GM21447 (cell line): ENCODE data around the gene GLUL.
"Not testable (repeated sequence)": the region's sequence is repeated elsewhere in the genome, so short reads cannot be mapped to it uniquely, and the experiment has no call there.

Experiments
- ATAC-seq: cut with Tn5 transposase; IDR thresholded peaks from one replicate; pipeline ENCODE4 v1.9.1; 2021; ENCODE audit not compliant: unreplicated experiment

The GLUL gene

DNA sequence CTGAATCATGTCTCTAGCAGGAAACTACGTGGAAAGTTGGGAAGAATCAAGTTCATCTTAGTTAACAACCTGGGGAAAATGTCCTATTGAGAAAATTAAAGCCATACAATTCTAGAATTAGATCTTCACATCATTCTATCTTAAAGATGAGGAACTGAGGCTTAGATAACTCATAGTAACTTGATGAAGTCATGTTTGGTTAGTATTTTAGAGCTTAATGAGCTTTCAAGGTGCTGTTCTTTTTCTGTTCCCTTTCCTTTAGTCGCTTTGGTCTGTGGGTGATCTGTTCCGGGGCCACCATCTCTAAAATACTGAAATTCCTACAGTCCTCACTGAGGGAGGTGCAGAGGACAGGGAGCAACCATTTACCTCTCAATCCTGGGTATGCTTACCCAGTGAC is 4.3 kb upstream of the GLUL start:
- no peak for ATAC-seq

DNA sequence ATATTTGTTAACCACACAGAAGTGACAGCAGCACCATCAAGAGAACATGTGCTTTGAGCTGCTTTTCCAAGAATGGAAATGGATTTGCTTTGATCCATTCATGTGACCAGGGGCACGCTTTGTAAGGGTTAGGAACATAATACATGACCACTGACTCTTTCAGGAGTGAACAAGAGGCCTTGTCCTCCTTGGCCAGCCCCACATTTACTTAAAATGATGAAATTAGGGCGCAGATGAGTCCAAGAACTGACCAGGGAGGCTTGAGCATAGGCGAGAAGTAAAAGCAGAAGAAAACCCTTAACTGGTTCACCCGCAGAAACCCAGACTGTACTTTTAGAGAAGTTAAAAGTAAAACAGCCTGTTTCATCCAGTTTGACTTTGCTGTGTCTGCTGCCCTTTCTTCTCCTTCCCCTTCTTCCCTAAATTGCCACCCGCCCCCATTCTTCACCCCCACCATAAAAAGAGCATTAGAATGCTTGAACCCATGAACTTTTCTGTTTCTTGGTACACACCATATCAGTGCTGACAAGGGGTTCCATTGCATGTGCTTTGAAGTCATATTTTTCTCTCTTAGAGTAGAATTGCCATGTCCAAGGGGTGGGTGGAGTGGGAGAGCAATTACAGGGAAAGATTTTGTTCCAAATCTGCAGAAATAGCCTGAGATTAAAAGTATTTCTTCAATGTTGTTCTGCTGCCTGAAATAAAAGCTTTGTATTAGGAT is 2.6 kb upstream of the GLUL start:
- no peak for ATAC-seq

DNA sequence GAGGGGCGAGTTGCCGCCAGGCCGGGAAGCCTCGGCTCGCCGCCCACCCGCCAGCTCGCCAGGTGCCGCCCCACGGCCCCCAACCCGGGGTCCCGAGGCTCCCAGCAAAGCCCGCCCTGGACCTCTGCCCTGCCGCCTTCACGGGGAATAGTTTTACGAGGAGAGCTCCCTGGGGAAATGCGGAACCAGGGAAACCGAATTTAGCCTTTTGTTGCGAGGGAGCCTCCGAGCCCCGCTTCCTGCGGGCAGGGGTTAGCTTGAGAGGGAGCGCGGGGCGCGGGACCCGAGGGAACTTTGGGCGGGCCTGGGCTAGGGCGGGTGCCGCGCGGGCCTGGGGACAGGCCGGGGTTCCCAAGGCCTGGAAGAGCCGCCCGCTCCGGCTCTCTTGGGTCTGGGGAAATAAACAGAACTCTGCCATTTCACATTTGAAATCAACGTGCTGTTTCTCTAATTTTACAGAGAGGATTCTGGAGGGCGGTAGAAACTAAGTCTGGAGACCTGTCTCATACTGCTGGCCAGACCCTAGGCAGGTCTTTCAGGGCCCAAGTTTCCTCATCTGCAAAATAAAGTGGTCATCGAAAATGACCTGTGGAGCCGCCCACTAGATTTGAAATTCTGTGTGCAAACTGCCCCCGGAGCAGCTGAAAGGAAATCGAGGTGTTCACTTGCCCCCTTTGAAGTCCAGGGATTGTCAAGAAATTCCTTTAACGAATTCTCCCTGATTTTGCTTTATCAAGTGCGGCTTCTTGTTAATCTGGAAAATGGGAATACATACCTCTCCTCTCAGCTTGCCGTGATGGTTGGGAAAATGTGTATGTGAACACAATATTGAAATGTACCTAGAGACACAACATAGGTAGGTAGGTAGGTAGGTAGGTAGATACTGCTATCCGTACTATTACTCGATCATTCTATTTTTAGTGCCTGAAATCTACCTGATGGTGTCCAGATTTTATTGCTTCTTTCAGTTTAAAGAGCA is 749 bp upstream of the GLUL start:
- ATAC-seq = peak; percentile 14

DNA sequence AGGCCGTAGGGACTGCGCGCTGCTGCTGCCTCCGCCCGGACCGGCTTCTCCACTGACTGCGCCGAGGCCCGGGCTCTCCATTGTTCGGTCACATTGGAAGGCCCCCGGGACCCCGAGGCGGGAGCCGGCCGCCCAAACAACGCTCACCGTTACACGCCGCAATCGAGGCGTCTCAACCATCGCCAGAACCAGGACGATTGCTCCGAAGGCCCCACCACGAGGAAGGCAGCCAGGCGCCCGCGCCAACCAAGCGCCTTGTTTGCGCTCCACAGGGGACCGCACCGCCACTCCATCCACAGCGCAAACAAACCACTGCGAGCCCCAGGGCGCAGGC is 595 bp downstream of the GLUL start:
- ATAC-seq = peak; percentile 7

DNA sequence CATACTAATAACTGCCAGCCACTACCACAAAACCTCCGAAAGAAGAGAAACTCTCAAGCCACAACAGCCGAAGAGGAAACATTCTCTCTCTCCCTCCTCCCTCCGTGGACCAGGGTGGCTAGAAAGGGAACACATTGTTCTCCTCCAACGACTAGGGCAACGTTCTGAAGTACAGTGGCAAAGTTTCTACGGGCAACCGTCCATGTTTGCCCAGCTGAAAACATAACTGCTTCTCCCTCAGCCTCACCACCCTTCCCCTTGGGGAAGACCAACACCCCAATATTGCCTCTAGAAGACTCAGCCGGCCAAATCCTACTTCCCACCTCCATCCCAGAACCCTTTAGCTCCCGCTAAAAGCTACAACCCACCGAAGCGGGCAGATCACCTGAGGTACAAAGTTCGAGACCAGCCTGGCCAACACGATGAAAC is 2.0 kb downstream of the GLUL start:
- no peak for ATAC-seq

DNA sequence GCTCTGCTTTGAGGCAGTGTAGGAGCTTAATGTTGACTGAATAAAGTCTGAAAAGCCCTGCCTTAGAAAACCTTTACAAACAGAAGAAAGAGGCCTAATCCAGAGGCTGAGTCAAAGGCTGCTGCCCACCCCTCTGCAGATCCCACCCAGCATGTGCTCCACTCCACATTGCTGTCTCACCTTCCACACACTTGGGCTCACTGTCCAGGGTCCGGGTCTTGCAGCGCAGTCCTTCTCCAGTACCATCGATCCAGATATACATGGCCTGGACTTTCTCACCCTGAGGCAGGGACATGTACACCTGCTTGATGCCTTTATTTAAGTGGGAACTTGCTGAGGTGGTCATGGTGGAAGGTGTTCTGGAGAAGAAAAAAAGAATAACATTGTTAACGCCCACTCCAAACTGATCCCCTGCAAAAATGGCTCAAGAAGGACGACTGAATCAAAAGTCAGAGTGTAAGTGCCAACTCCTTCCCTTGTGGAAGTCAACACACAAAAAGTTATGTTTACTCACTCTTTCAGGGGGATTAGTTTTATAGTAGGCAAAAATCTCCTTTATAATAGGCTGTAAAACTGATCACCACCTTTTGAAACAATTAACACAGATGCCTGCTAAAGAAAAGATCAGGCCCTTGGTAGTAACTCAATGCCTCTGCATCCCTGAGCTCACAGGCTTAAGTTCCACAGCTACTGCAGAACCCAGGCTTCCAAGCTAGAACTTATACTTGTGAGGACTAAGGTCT is 3.0 kb downstream of the GLUL start:
- ATAC-seq = no peak

DNA sequence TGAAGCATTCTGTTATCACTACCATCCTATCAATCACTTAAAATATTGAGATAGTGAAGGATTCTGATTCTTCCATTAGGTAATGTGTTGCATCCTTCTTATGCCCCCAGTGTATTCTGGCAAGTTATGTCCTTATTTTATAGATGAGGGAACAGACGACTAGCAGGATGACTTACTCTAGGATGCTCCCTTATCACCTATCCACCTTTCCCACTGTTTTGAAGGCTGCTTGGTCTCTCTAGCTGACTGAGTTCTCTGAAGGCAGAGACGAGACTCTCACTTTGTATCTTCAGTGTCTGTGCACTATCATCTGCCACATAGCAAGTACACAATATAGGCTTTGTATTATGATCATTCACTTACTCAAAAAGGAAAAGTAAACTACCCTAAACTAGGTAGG is 4.0 kb downstream of the GLUL start:
- ATAC-seq = no peak

DNA sequence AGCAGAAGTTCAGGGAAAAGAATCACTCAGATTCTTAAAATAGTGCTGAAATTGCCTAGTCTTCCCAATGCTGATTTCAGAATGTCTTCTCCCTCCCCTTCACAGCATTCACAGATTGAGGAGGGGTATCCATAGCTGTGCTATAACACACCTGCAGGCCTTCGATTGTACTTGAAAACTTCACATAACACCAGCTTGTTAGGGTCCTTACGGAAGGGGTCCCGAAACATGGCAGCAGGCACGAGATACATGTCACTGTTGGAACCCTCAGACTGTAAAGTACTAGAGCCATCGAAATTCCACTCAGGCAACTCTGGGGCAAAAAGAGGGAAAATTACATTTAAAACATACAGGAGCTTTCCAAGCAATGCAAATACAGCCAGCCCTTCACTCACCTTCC is 4.6 kb downstream of the GLUL start:
- ATAC-seq = no peak

DNA sequence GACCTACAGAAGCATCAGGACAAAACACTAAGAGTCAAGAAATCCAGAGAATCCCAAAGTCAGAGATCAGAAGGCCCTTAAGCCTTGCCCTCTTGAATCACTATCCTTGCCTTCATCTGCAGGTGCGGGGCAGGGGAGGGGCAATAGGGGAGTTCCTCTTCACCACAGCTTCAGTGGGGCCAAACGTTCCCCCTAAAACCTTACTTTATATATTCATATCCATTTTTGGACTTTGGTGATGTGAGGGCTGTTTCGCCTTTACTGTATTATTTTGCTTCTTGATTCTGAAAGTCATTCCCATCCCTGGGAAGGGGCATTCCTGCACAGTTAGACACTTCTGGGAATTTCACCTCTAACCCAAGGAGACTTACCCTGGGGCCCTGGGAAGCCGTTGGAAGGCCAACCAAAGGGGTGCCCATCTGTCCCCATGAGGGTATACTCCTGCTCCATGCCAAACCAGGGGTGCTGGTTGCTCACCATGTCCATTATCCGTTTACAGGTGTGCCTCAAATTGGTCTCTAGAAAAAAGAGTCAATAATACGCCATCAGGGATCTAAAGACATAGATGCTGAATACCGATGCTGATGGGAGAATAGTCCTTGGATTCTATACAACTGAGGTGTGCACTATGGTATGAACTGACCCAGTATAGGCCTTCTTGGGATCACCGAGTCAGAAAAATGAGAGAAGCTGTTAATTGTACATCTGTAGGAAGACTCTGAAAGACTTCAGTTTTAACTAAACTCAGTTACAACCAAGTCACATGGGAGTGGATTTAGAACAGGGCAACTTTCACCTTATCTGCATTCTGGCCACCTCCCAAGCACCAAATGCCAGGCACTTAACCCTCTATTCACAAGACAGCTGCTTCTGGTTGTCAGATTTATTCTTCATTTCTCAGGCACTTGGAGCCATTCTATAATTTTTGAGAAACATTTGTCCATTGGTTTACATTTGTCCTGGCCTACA is 5.4 kb downstream of the GLUL start:
- no peak for ATAC-seq

DNA sequence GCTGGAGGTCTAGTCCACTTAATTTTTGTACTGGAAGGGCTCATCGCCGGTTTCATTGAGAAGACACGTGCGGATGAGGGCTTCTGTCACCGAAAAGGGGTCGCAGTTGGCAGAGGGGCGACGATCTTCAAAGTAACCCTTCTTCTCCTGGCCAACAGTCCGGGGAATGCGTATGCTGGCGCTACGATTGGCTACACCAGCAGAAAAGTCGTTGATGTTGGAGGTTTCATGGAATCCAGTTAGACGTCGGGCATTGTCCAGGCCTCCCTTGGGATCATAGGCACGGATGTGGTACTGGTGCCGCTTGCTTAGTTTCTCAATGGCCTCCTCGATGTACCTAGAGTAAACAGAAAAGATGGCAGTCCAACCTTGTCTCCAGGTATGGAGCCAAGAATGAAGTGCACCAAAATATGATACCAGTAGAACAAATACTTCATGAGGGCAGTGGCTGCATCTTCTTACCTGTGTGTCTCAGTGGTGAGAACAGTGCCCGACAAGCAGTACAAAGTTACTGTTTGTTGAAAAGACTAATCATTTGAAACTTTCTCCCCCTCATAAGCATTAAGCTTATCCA is 7.1 kb downstream of the GLUL start:
- ATAC-seq = no peak

DNA sequence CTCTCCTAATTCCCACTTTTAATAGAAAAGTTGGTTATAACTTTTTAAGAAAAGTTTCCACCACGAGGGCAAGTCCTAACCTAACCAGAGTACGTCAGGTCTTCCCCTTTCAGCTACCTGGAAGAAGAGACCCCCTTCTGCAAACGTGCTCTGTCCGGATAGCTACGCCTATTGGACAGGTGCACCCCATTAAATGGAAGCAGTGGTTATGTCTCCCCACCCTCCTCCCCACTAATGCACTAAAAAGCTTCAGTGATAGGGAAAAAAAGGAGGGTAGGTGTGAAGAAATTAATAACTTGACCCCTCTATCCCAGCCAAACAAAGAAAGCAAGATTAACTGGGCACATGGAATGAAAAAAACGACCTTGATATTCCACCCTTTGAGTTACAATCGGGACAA is 7.7 kb downstream of the GLUL start:
- no peak for ATAC-seq

DNA sequence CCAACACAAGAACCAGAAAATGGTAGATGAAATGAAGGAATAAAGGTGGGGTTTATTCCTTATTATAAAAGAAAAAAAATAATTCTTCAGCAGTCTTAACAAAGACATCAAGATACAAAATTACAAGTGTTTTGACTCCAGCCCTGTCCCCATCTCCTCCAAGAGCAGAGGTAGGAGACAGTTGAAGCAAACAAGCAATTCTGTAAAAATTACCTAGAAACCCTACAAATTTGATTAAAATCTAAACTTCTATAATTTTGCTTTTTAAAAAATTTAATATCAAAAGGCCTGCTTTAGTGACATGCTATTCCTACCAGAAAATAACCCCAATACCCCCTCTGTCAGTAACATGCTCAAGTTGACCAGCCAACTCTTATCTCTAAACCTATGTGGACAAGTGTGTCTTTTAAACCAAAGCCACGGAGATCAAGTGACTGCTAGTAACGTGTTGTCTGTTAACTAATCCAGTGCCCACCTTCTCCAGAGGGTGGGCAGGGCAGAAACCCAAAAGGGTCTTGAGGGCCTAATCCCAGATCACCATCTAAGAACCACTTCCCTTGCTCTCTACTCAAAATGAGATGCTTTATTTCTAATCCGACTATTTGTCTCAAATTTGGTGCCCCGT is 8.4 kb downstream of the GLUL start:
- no peak for ATAC-seq

DNA sequence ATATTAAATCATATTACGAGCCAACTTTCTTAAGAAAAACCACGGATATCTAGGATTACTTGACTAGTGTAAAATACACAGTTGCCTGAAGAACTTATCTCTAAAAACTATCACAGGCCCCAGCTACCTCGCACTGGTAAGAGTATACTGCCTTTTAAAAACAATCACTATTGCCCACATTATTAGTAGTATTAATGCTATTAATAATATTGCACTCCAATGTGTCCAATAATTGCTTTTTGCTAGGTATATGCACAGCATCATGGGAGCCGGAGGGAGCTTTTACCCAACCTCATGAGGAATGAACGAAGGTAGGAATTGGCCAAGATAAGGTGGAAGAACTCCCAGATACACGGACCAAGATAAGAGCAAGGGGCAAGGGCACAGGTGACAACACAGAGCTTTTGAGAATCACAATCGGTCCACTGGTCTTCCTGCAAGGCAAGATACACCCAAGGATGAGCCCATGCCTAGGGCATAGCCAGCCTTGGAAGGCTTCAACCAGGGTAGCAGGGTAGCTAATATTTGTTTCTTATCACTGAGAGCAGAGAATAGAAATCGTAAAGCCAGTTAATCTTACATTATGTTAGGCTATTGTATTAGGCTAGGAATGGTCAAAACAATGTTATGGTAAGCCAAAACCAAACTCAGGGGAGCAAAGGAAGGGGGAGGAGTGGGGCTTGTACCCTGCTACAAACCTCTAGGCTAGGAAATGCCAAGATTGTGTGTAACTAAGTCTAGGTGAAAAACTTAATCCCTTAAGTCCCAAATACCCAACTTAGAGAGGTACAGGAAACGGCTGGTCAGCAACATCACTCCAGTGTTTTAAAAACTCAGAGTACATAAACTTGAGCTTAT is 9.4 kb downstream of the GLUL start:
- ATAC-seq = no peak

DNA sequence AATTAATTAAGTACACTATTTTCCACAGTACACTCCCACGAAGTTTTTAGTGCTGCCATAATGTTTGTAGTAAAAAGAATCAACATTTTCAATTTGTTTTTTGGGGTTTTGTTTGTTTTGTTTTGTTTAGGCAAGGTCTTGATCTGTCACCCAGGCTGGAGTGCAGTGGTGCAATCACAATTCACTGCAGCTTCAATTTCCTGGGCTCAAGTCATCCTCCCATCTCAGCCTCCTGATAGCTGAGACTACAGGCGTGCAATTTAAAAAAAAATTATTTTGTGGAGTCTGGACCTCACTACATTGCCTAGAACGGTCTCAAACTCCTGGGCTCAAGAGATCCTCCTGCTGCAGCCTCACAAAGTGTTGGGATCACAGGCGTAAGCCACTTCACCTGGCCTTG is 11.4 kb downstream of the GLUL start:
- no peak for ATAC-seq

DNA sequence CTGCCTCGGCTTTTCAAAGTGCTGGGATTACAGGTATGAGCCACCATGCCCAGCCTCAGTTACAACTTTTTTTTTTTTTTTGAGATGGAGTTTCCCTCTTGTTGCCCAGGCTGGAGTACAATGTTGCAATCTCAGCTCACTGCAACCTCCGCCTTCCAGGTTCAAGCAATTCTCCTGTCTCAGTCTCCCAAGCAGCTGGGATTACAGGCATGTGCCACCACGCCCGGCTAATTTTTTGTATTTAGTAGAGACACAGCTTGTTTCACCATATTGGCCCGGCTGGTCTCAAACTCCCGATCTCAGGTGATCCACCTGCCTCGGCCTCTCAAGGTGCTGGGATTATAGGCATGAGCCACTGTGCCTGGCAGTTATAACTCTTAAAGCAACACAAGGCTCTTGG is 11.8 kb downstream of the GLUL start:
- ATAC-seq = not testable (repeated sequence)

DNA sequence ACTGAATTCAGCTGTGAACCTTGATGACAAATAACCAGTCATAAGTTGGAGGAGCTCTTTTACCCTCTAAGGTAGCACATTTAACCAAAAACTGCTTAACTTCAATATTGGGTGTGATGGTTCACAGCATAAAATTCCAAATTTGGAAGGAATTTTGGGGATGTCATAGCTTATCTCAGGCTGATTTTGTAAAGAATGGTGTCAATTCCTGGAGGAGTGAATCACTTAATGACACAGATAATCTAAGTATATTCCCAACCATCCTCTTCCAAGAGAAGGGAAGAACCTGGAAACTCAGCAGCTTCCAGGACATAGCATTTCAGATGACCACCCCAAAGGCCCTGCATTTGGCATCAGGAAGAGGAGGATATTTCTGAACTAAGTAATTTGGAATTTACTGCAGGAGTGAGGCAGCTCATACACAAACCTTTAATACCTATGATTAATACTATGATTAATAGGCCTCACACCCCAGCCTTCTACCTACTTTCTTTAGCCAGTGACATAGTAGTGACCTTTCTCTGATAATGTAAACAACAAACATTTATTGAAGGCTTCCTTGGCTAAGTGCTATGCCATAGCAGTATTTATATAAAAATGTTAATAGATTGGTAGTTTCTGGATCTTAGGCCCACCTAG is 14.5 kb downstream of the GLUL start:
- ATAC-seq = no peak

DNA sequence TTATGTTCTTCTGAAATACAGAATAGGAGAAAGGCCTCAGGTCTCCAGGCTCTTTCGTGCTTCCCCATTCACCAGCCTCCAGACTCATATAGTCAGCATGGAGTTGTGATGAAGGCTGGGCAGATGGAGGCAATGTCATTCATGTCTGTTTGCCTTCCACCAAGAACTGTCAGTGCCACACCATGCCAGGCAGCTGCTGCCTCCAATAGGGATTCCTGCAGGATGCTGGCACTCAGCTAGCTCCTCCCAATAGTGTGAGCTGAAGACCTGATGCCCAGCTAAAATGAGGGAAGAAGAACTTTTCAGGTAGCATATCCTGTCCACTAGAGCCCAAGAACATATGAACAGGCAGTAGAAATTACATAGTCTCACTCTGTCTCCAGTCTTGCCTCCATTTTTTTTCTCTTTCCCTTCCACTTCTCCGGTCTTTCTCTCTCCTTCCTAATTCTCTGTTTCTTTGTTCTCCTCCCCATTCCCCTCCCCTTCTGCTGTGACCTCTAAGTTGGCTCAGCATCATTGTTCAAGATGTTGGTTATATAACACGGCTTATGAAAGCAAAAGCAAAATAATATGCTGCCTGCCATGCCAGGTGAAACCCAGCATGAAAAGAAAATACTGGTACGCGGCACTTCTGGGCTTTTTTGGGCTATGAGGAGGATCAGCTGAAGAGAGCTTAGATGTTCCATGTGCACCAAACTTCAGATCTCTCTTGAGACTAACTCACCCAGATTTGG is 17.3 kb downstream of the GLUL start:
- ATAC-seq = no peak

DNA sequence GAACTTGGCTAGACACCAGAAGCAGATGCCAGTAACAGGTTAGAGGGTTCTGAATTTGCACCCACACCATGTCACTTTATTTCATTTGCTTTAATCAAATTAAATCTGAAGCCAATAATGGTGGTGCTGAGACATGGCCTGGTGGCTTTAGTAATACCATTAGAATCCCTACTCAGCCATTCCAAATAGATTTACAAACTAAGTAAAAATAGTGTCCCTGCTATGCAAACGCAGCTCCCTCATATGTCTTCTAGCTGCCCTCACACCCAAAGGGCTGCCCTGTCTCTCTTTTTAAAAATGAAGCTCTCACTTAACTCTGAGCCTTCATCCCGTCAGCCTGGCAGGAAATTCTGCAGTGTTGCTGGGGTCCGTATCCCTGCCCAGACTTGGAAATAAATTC is 21.1 kb downstream of the GLUL start:
- no peak for ATAC-seq
